Measurements from ENCODE around the gene SEC23IP.
A peak's percentile ranks its signal among the peaks of the same experiment; 100 is the strongest.
"Not testable (repeated sequence)": the region's sequence is repeated elsewhere in the genome, so short reads cannot be mapped to it uniquely, and the experiment has no call there.

The SEC23IP gene

GRCh38 chr10:119892188-119893065 is at the start of gene SEC23IP:
SEC23IP (plus strand) TSS chr10:119892730; CDS start chr10:119892783, 53 bp downstream.
- peak; percentile 89 to 95 (median 91) for DNase-seq

- no peak for DNase-seq
Measured at GRCh38 chr10:119845656-119846055, 46.9 kb upstream of the SEC23IP start.

GRCh38 chr10:119849031-119849789 is 43.3 kb upstream of the SEC23IP start:
- no peak for DNase-seq

- no peak for DNase-seq
Measured at GRCh38 chr10:119849944-119850343, 42.6 kb upstream of the SEC23IP start.

- DNase-seq, result no peak
Measured at GRCh38 chr10:119852277-119852676, 40.3 kb upstream of the SEC23IP start.

- no peak for DNase-seq
Measured at GRCh38 chr10:119852822-119853221, 39.7 kb upstream of the SEC23IP start.

GRCh38 chr10:119853574-119853973 is 39.0 kb upstream of the SEC23IP start:
- no peak for DNase-seq

- no peak for DNase-seq
Measured at GRCh38 chr10:119858063-119858462, 34.5 kb upstream of the SEC23IP start.

- peak in 2 of 3 experiments; percentile 19 to 34 for DNase-seq
Measured at GRCh38 chr10:119859420-119860258, 32.9 kb upstream of the SEC23IP start.

GRCh38 chr10:119860866-119861607 is 31.5 kb upstream of the SEC23IP start:
- DNase-seq, result peak in 1 of 3 experiments; percentile 7

GRCh38 chr10:119862524-119862923 is 30.0 kb upstream of the SEC23IP start:
- DNase-seq, result no peak

- DNase-seq, result no peak
Measured at GRCh38 chr10:119863951-119864565, 28.5 kb upstream of the SEC23IP start.

- DNase-seq, result no peak
Measured at GRCh38 chr10:119865699-119866240, 26.8 kb upstream of the SEC23IP start.

- DNase-seq, result no peak
Measured at GRCh38 chr10:119867317-119867716, 25.2 kb upstream of the SEC23IP start.

GRCh38 chr10:119869398-119869797 is 23.1 kb upstream of the SEC23IP start:
- not testable (repeated sequence) for DNase-seq

GRCh38 chr10:119871881-119872609 is 20.5 kb upstream of the SEC23IP start:
- peak; percentile 56 to 72 (median 64) for DNase-seq

GRCh38 chr10:119872610-119872859 is 20.0 kb upstream of the SEC23IP start, which contains the start of gene MCMBP:
MCMBP (minus strand) TSS chr10:119872843; CDS start chr10:119872584, 259 bp downstream.
- peak in 1 of 3 experiments; percentile 57 for DNase-seq

GRCh38 chr10:119872860-119873681 is 19.5 kb upstream of the SEC23IP start:
- peak; percentile 76 to 89 (median 84) for DNase-seq

GRCh38 chr10:119878524-119878923 is 14.0 kb upstream of the SEC23IP start:
- DNase-seq, result no peak
